Activated naive CD4-positive, alpha-beta T cell treated with anti-CD3 and anti-CD28 coated beads, Interleukin-2, amount 10 ng/mL, durations not matched to agents 7 days and 5 days (primary cell): ENCODE results near the gene ARID5B.

Experiments used
- CTCF ChIA-PET: fragments of 350-600 bp; sonication (Branson Sonifier 250); formaldehyde crosslinking; loops from one replicate; lab custom pipeline; 2021; ENCODE audit warnings: antibody characterized with exemption; lab: Charles Lee
- DNase-seq: peaks from one replicate; pipeline ENCODE4 v3.0.0-alpha.2; 2020
- H3K27ac Mint-ChIP-seq: one replicate; pipeline ENCODE4 v1.8.0; 2021; ENCODE audit warnings: mild to moderate bottlenecking, moderate library complexity, mixed read lengths
- H3K27me3 Mint-ChIP-seq: one replicate; pipeline ENCODE4 v1.8.0; 2021; ENCODE audit warnings: mild to moderate bottlenecking, mixed read lengths
- H3K36me3 Mint-ChIP-seq: one replicate; pipeline ENCODE4 v1.8.0; 2021; ENCODE audit warnings: mixed read lengths
- H3K4me1 Mint-ChIP-seq: one replicate; pipeline ENCODE4 v1.8.0; 2021; ENCODE audit warnings: mixed read lengths
- H3K4me3 Mint-ChIP-seq: one replicate; pipeline ENCODE4 v1.8.0; 2021; ENCODE audit warnings: mild to moderate bottlenecking, moderate library complexity, mixed read lengths
- H3K9me3 Mint-ChIP-seq: one replicate; pipeline ENCODE4 v1.8.0; 2021; ENCODE audit warnings: mixed read lengths

ARID5B gene

GRCh38 chr10:61944410-61945147 lies 43.1 kb downstream of the ARID5B start:
- Mint-ChIP-seq H3K27ac (peak overlapping the region; percentile 80), H3K27me3 (no peaks in the 10 kb centered on the region), H3K4me3 (no peak overlapping the region), H3K9me3 (no peaks in the 10 kb centered on the region), H3K36me3 (peaks cover 76% of the 10 kb centered on the region), H3K4me1 (peaks cover 52% of the 10 kb centered on the region)
- CTCF ChIA-PET = interaction anchor here (1.2 to 1.4 kb wide), 5 partner anchors 14 to 94 kb away, joined by 3 to 10 read pairs (median 3); no protein-coding TSS in a partner anchor
- DNase-seq = no peak

- peaks cover 72% of the 10 kb centered on the region for H3K36me3 Mint-ChIP-seq
- no peak for DNase-seq
- CTCF ChIA-PET = no interaction called here
- H3K27me3 Mint-ChIP-seq = no peaks in the 10 kb centered on the region
- no peaks in the 10 kb centered on the region for H3K9me3 Mint-ChIP-seq
- H3K4me3 Mint-ChIP-seq = no peak overlapping the region
- H3K27ac Mint-ChIP-seq = peak overlapping the region; percentile 52
- H3K4me1 Mint-ChIP-seq = peaks cover 18% of the 10 kb centered on the region
Measured at GRCh38 chr10:61949687-61950086, 48.2 kb downstream of the ARID5B start.

GRCh38 chr10:61950449-61951143 lies 49.1 kb downstream of the ARID5B start:
- DNase-seq = no peak
- peaks cover 74% of the 10 kb centered on the region for H3K36me3 Mint-ChIP-seq
- no peak overlapping the region for H3K27ac Mint-ChIP-seq
- CTCF ChIA-PET = no interaction called here
- H3K9me3 Mint-ChIP-seq = no peaks in the 10 kb centered on the region
- H3K27me3 Mint-ChIP-seq = no peaks in the 10 kb centered on the region
- peaks cover 18% of the 10 kb centered on the region for H3K4me1 Mint-ChIP-seq
- H3K4me3 Mint-ChIP-seq = no peak overlapping the region

DNA sequence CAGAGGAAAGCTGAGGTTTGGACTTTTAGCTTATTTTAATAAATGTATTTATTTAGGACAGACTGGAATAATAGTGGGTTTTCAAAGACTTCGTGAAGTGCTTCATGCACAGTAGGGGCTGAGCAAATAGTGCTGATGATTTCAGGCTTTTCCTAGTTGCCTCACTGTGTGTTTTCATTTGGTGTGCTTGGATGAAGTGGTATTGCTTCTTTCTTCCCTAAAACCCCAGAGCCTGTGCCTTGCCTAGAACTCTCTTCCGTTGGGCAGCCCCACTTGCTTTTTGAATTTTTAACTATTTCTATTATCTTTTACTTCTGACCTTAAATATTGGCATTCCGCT lies 49.6 kb downstream of the ARID5B start:
- Mint-ChIP-seq H3K36me3 (peaks cover 75% of the 10 kb centered on the region), H3K9me3 (no peaks in the 10 kb centered on the region), H3K4me3 (no peak overlapping the region), H3K27me3 (no peaks in the 10 kb centered on the region), H3K27ac (no peak overlapping the region), H3K4me1 (peaks cover 16% of the 10 kb centered on the region)
- no peak for DNase-seq
- CTCF ChIA-PET = no interaction called here

GRCh38 chr10:61952028-61952674 lies 50.7 kb downstream of the ARID5B start:
- Mint-ChIP-seq H3K4me3 (no peak overlapping the region), H3K36me3 (peaks cover 72% of the 10 kb centered on the region), H3K9me3 (no peaks in the 10 kb centered on the region), H3K27ac (no peak overlapping the region), H3K27me3 (no peaks in the 10 kb centered on the region), H3K4me1 (peaks cover 23% of the 10 kb centered on the region)
- no peak for DNase-seq
- CTCF ChIA-PET = no interaction called here

GRCh38 chr10:61953183-61953582 lies 51.7 kb downstream of the ARID5B start:
- Mint-ChIP-seq H3K4me3 (no peak overlapping the region), H3K36me3 (peaks cover 70% of the 10 kb centered on the region), H3K27me3 (no peaks in the 10 kb centered on the region), H3K27ac (peak overlapping the region; percentile 24), H3K4me1 (peaks cover 29% of the 10 kb centered on the region), H3K9me3 (no peaks in the 10 kb centered on the region)
- CTCF ChIA-PET = interaction anchor here (1.1 kb wide), 1 partner anchor 10 kb away, joined by 3 read pairs; no protein-coding TSS in a partner anchor
- DNase-seq = no peak

GRCh38 chr10:61957806-61958205 lies 56.3 kb downstream of the ARID5B start:
- Mint-ChIP-seq H3K4me3 (no peak overlapping the region), H3K27ac (peak overlapping the region; percentile 30), H3K36me3 (peaks cover 68% of the 10 kb centered on the region), H3K9me3 (no peaks in the 10 kb centered on the region), H3K4me1 (peaks cover 59% of the 10 kb centered on the region), H3K27me3 (no peaks in the 10 kb centered on the region)
- CTCF ChIA-PET = interaction anchor here (0.7 to 1.5 kb wide), 3 partner anchors 21 to 55 kb away, joined by 3 to 5 read pairs (median 4); no protein-coding TSS in a partner anchor
- DNase-seq = no peak

GRCh38 chr10:61958311-61958710 lies 56.8 kb downstream of the ARID5B start:
- no peak for DNase-seq
- no peaks in the 10 kb centered on the region for H3K27me3 Mint-ChIP-seq
- CTCF ChIA-PET = interaction anchor here (0.6 to 1.5 kb wide), 5 partner anchors 13 to 56 kb away, joined by 3 to 5 read pairs (median 3); no protein-coding TSS in a partner anchor
- no peak overlapping the region for H3K27ac Mint-ChIP-seq
- H3K9me3 Mint-ChIP-seq = no peaks in the 10 kb centered on the region
- H3K4me1 Mint-ChIP-seq = peaks cover 64% of the 10 kb centered on the region
- no peak overlapping the region for H3K4me3 Mint-ChIP-seq
- H3K36me3 Mint-ChIP-seq = peaks cover 69% of the 10 kb centered on the region

GRCh38 chr10:61958805-61959204 lies 57.3 kb downstream of the ARID5B start:
- no peaks in the 10 kb centered on the region for H3K27me3 Mint-ChIP-seq
- CTCF ChIA-PET = interaction anchor here (0.6 to 1.5 kb wide), 4 partner anchors 14 to 56 kb away, joined by 3 to 5 read pairs (median 3); no protein-coding TSS in a partner anchor
- H3K4me1 Mint-ChIP-seq = peaks cover 67% of the 10 kb centered on the region
- H3K4me3 Mint-ChIP-seq = no peak overlapping the region
- peaks cover 69% of the 10 kb centered on the region for H3K36me3 Mint-ChIP-seq
- H3K9me3 Mint-ChIP-seq = no peaks in the 10 kb centered on the region
- no peak for DNase-seq
- H3K27ac Mint-ChIP-seq = no peak overlapping the region

GRCh38 chr10:61959814-61960213 lies 58.3 kb downstream of the ARID5B start:
- no peaks in the 10 kb centered on the region for H3K9me3 Mint-ChIP-seq
- H3K4me1 Mint-ChIP-seq = peaks cover 73% of the 10 kb centered on the region
- CTCF ChIA-PET = no interaction called here
- no peak overlapping the region for H3K4me3 Mint-ChIP-seq
- no peak for DNase-seq
- H3K36me3 Mint-ChIP-seq = peaks cover 74% of the 10 kb centered on the region
- no peak overlapping the region for H3K27ac Mint-ChIP-seq
- no peaks in the 10 kb centered on the region for H3K27me3 Mint-ChIP-seq

- peak overlapping the region; percentile 49 for H3K27ac Mint-ChIP-seq
- CTCF ChIA-PET = interaction anchor here (1.0 to 1.3 kb wide), 2 partner anchors 19 to 58 kb away, joined by 3 to 4 read pairs; no protein-coding TSS in a partner anchor
- H3K4me1 Mint-ChIP-seq = peaks cover 72% of the 10 kb centered on the region
- H3K27me3 Mint-ChIP-seq = no peaks in the 10 kb centered on the region
- H3K4me3 Mint-ChIP-seq = no peak overlapping the region
- no peak for DNase-seq
- peaks cover 70% of the 10 kb centered on the region for H3K36me3 Mint-ChIP-seq
- H3K9me3 Mint-ChIP-seq = no peaks in the 10 kb centered on the region
Measured at GRCh38 chr10:61960396-61961120, 59.1 kb downstream of the ARID5B start.

GRCh38 chr10:61961278-61961677 lies 59.8 kb downstream of the ARID5B start:
- Mint-ChIP-seq H3K4me1 (peaks cover 78% of the 10 kb centered on the region), H3K4me3 (no peak overlapping the region)

GRCh38 chr10:61962971-61963370 lies 61.5 kb downstream of the ARID5B start:
- Mint-ChIP-seq H3K4me3 (no peak overlapping the region), H3K4me1 (peaks cover 80% of the 10 kb centered on the region), H3K36me3 (peaks cover 80% of the 10 kb centered on the region)

More at GRCh38 chr10:61961278-61961677, 59.8 kb downstream of the ARID5B start:
- Mint-ChIP-seq H3K9me3 (no peaks in the 10 kb centered on the region), H3K36me3 (peaks cover 74% of the 10 kb centered on the region), H3K27ac (peak overlapping the region; percentile 88), H3K27me3 (no peaks in the 10 kb centered on the region)
- peak; percentile 46 for DNase-seq
- CTCF ChIA-PET = interaction anchor here (1.0 to 1.5 kb wide), 6 partner anchors 17 to 76 kb away, joined by 3 to 5 read pairs (median 4); no protein-coding TSS in a partner anchor

More at GRCh38 chr10:61962971-61963370, 61.5 kb downstream of the ARID5B start:
- CTCF ChIA-PET = interaction anchor here (1.5 kb wide), 2 partner anchors 19 to 29 kb away, joined by 3 to 5 read pairs; no protein-coding TSS in a partner anchor
- Mint-ChIP-seq H3K27ac (peak overlapping the region; percentile 75), H3K9me3 (no peaks in the 10 kb centered on the region), H3K27me3 (no peaks in the 10 kb centered on the region)
- no peak for DNase-seq
